GM20000 (cell line): ENCODE results near the gene RCVRN.

ENCODE experiments used
- DNase-seq: peaks from one replicate; pipeline ENCODE4 v3.0.0; 2012; ENCODE audit warnings: low spot score
- CTCF ChIP-seq: IDR thresholded peaks from 2 replicates; pipeline ENCODE4 v1.5.1; 2012; ENCODE audit warnings: mild to moderate bottlenecking, control low read depth; ENCODE audit errors: extremely low read depth, missing control alignments

The RCVRN gene

GRCh38 chr17:9904277-9905077 lies 594 bp downstream of the RCVRN start:
- no peak for DNase-seq
- no peak for TF ChIP-seq CTCF

GRCh38 chr17:9902120-9902519 lies 3.0 kb downstream of the RCVRN start:
- no peak for TF ChIP-seq CTCF
- DNase-seq, result no peak

GRCh38 chr17:9900784-9901183 lies 4.3 kb downstream of the RCVRN start:
- DNase-seq, result no peak
- no peak for TF ChIP-seq CTCF

- DNase-seq, result no peak
These were observed 5.0 kb downstream of the RCVRN start for GRCh38 chr17:9900044-9900594.

GRCh38 chr17:9899280-9900043 lies 5.6 kb downstream of the RCVRN start:
- TF ChIP-seq CTCF, result no peak

More at GRCh38 chr17:9900044-9900594, 5.0 kb downstream of the RCVRN start:
- TF ChIP-seq CTCF, result no peak

GRCh38 chr17:9898812-9899211 lies 6.3 kb downstream of the RCVRN start:
- no peak for DNase-seq
- TF ChIP-seq CTCF, result no peak

More at GRCh38 chr17:9899280-9900043, 5.6 kb downstream of the RCVRN start:
- no peak for DNase-seq

GRCh38 chr17:9897372-9897968 lies 7.6 kb downstream of the RCVRN start:
- TF ChIP-seq CTCF, result no peak
- no peak for DNase-seq
